Esophagus (tissue), 2 donors: ENCODE data around the gene HDDC3. TPM values are rescaled to one million over a fixed set of nuclear protein-coding genes. Genes with fewer than 3 reads are reported as not detected.

ENCODE experiments used
- H3K27ac ChIP-seq, 2 donors: one replicate each; pipeline ENCODE4 v1.5.1; 2013; ENCODE audit warnings: low read depth in 2 of 2, mild to moderate bottlenecking in 2 of 2, inconsistent platforms in 1 of 2, low read length in 1 of 2, moderate library complexity in 1 of 2
- H3K27me3 ChIP-seq, 2 donors: one replicate each; pipeline ENCODE4 v1.6.1; 2013; ENCODE audit warnings: low read length in 2 of 2, control low read depth in 1 of 2, mild to moderate bottlenecking in 1 of 2; ENCODE audit not compliant: insufficient read depth in 2 of 2, control insufficient read depth in 1 of 2
- H3K36me3 ChIP-seq, 2 donors: one replicate each; pipeline ENCODE4 v1.6.1; 2013; ENCODE audit warnings: low read length in 1 of 2; ENCODE audit not compliant: control insufficient read depth in 2 of 2, insufficient read depth in 2 of 2
- H3K4me1 ChIP-seq, 2 donors: one replicate each; pipeline ENCODE4 v1.6.1; 2013; ENCODE audit warnings: low read length in 1 of 2; ENCODE audit not compliant: control insufficient read depth in 2 of 2, insufficient read depth in 2 of 2
- H3K4me3 ChIP-seq, 2 donors: one replicate each; pipeline ENCODE4 v1.5.1; 2013; ENCODE audit warnings: low read length in 2 of 2, mild to moderate bottlenecking in 2 of 2, low read depth in 1 of 2, moderate library complexity in 1 of 2
- H3K9me3 ChIP-seq, 2 donors: one replicate each; pipeline ENCODE4 v1.6.1; 2013; ENCODE audit warnings: mild to moderate bottlenecking in 2 of 2, low read depth in 1 of 2, low read length in 1 of 2, moderate library complexity in 1 of 2; ENCODE audit not compliant: control insufficient read depth in 2 of 2, insufficient read depth in 1 of 2
- WGBS, 2 donors: extraction: QIAGEN DNeasy Blood & Tissue Kit; methylation state at CpG; one replicate each; pipeline ENCODE4 v1.1.7; 2013; 5-methylcytosine and 5-hydroxymethylcytosine counted together
- polyA plus RNA-seq, 2 donors: library from polyadenylated mRNA; stranded (reverse); fragments of 200-250 nt; gene quantifications; one replicate each; pipeline ENCODE4 v1.2.3, GENCODE V29; 2013
- donor health status: healthy with polysubstance abuse.
- donor health status: Bipolar disorder and iron deficiency.

Gene HDDC3, protein sequence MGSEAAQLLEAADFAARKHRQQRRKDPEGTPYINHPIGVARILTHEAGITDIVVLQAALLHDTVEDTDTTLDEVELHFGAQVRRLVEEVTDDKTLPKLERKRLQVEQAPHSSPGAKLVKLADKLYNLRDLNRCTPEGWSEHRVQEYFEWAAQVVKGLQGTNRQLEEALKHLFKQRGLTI
- polyA plus RNA-seq: 10 to 100 TPM in 1 of 2 donors, 1 to 10 TPM in 1; 9.1 to 10.5 TPM

GRCh38 chr15:90931828-90932659 lies at the start of gene HDDC3:
Gene HDDC3, minus strand, starts transcription at chr15:90932549. Its CDS starts 9 bp downstream, at chr15:90932540.
- Histone ChIP-seq H3K27ac (peak within 1 kb of the TSS; percentile 93 to 96), H3K4me3 (peak within 1 kb of the TSS; percentile 76 to 78), H3K9me3 (no peaks in the 10 kb centered on the region), H3K36me3 (no peaks in the 10 kb centered on the region), H3K4me1 (peaks cover 9 to 11% of the 10 kb centered on the region in 2 donors), H3K27me3 (no peaks in the 10 kb centered on the region)
- WGBS, 2 donors: 0 to 1% methylated on average over 46 to 52 of the region's 52 CpGs

DNA sequence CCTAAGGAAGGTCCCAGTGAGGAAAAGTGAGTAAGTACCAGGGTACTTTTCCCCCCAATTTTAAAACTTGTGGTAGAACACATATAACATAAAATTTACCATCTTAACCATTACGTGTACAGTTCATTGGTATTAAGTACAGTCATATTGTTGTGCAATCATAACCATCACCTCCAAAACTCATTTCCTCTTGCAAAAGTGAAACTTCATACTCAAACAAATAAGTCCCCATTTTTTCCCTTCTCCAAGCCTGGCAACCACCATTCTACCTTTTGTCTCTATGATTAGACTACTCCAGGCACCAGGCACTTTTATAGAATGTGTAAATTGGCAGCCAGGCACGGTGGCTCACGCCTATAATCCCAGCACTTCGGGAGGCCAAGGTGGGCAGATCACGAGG lies 49.8 kb upstream of the HDDC3 start:
- 90% methylated on average over 5 of the region's 5 CpGs for whole genome bisulfite sequencing, 2 donors
- no peak overlapping the region for H3K4me3 ChIP-seq
- peaks cover 0 to 3% of the 10 kb centered on the region in 2 donors for H3K36me3 ChIP-seq
- no peak overlapping the region for H3K27ac ChIP-seq
- H3K4me1 ChIP-seq: no peaks in the 10 kb centered on the region
- H3K9me3 ChIP-seq: no peaks in the 10 kb centered on the region
- H3K27me3 ChIP-seq: no peaks in the 10 kb centered on the region

GRCh38 chr15:90981681-90982080 lies 49.3 kb upstream of the HDDC3 start:
- no peaks in the 10 kb centered on the region for H3K4me1 ChIP-seq
- no peaks in the 10 kb centered on the region for H3K9me3 ChIP-seq
- peaks cover 0 to 3% of the 10 kb centered on the region in 2 donors for H3K36me3 ChIP-seq
- WGBS, 2 donors: 95 to 96% methylated on average over 6 of the region's 6 CpGs
- H3K27ac ChIP-seq: no peak overlapping the region
- no peaks in the 10 kb centered on the region for H3K27me3 ChIP-seq
- H3K4me3 ChIP-seq: no peak overlapping the region

GRCh38 chr15:90979582-90979981 lies 47.2 kb upstream of the HDDC3 start:
- 41 to 53% methylated on average over 1 of the region's 1 CpG for WGBS, 2 donors
- no peaks in the 10 kb centered on the region for H3K9me3 ChIP-seq
- H3K4me3 ChIP-seq: no peak overlapping the region
- peaks cover 0 to 3% of the 10 kb centered on the region in 2 donors for H3K36me3 ChIP-seq
- H3K27ac ChIP-seq: no peak overlapping the region
- H3K4me1 ChIP-seq: no peaks in the 10 kb centered on the region
- H3K27me3 ChIP-seq: no peaks in the 10 kb centered on the region

DNA sequence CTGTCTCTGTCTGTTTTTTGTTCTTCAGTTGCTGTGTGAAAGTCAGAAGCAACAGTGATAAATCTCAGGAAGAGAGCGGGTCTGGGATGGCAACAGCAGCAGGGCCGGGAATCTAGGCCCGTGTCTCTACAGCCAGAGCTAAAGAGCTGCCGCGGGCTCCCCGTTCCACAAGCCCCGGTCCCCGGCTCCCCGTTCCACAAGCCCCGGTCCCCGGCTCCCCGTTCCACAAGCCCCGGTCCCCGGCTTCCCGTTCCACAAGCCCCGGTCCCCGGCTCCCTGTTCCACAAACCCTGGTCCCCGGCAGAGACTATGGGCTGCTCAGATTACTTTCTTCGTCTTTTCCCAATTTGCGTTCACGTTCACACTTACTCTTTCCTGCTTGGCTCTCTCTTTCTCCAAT lies 41.9 kb upstream of the HDDC3 start:
- 95 to 96% methylated on average over 20 to 21 of the region's 21 CpGs for WGBS, 2 donors
- peaks cover 0 to 8% of the 10 kb centered on the region in 2 donors for H3K36me3 ChIP-seq
- no peak overlapping the region for H3K4me3 ChIP-seq
- no peaks in the 10 kb centered on the region for H3K27me3 ChIP-seq
- H3K4me1 ChIP-seq: no peaks in the 10 kb centered on the region
- H3K27ac ChIP-seq: no peak overlapping the region
- H3K9me3 ChIP-seq: no peaks in the 10 kb centered on the region

GRCh38 chr15:90972133-90972532 lies 39.8 kb upstream of the HDDC3 start:
- no peaks in the 10 kb centered on the region for H3K4me1 ChIP-seq
- no peak overlapping the region for H3K4me3 ChIP-seq
- no peaks in the 10 kb centered on the region for H3K9me3 ChIP-seq
- H3K27me3 ChIP-seq: no peaks in the 10 kb centered on the region
- WGBS, 2 donors: 96% methylated on average over 5 of the region's 5 CpGs
- H3K36me3 ChIP-seq: peaks cover 0 to 8% of the 10 kb centered on the region in 2 donors
- H3K27ac ChIP-seq: no peak overlapping the region

DNA sequence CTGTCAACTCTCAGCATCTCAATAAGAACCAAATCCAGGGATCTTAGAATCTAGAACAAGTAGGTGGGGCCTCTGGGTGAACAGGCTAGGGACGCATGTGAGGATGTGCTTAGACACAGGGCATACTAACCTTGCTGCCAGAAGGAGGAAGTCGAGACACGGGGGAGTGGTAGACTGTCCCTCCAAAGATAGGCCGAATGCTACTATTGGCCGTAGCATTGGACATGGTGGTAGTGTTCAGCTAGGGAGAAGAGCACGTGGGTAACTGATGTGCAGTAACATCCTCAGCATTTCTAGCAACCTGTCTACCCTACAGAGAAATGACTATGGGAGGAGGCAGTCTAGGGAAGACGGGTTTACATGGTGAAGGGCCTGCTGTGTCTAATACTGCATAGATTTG lies 37.9 kb upstream of the HDDC3 start:
- H3K27ac ChIP-seq: no peak overlapping the region
- H3K9me3 ChIP-seq: no peaks in the 10 kb centered on the region
- no peak overlapping the region for H3K4me3 ChIP-seq
- WGBS, 2 donors: 93% methylated on average over 7 of the region's 7 CpGs
- H3K27me3 ChIP-seq: no peaks in the 10 kb centered on the region
- peaks cover 6 to 13% of the 10 kb centered on the region in 2 donors for H3K36me3 ChIP-seq
- H3K4me1 ChIP-seq: no peaks in the 10 kb centered on the region

DNA sequence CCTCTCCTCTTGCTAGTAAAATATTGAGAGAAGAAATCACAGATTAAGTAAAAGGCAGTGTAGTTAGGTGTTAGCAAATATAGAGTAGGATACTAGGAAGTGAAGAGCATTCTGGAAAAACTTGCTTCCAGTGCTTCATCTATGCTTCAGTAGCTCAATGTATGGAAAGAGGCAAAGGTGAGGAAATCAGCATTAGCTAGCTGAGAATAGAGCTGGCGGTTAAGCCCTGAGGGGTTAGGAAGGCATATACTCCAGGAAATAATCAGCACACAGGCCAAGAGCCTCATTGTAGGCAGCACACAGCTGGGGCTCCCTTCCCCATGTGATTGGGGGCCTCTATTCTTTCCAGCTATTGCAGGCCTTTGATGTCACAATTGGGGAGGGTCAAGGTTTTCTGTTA lies 36.1 kb upstream of the HDDC3 start:
- no peak overlapping the region for H3K27ac ChIP-seq
- peaks cover 6 to 11% of the 10 kb centered on the region in 2 donors for H3K36me3 ChIP-seq
- no peaks in the 10 kb centered on the region for H3K4me1 ChIP-seq
- H3K4me3 ChIP-seq: no peak overlapping the region
- H3K9me3 ChIP-seq: no peaks in the 10 kb centered on the region
- WGBS, 2 donors: 82 to 92% methylated on average over 1 of the region's 1 CpG
- no peaks in the 10 kb centered on the region for H3K27me3 ChIP-seq

- no peak overlapping the region for H3K4me3 ChIP-seq
- no peaks in the 10 kb centered on the region for H3K9me3 ChIP-seq
- 62 to 92% methylated on average over 5 of the region's 5 CpGs for WGBS, 2 donors
- no peak overlapping the region for H3K27ac ChIP-seq
- H3K27me3 ChIP-seq: no peaks in the 10 kb centered on the region
- H3K4me1 ChIP-seq: no peaks in the 10 kb centered on the region
- H3K36me3 ChIP-seq: peaks cover 6 to 11% of the 10 kb centered on the region in 2 donors
Observed at GRCh38 chr15:90967206-90967605, 34.9 kb upstream of the HDDC3 start.
